SU-DHL-6 (cell line): ENCODE data around the gene KATNAL1.

ENCODE experiments used
- H2AFZ ChIP-seq: fragments of 200-600 bp; sonication (generic); 2 replicates; pipeline ENCODE4 v1.6.1; 2014; ENCODE audit warnings: low read depth, mild to moderate bottlenecking, moderate library complexity, mixed read lengths, antibody characterized with exemption, low read length; ENCODE audit not compliant: severe bottlenecking
- H3F3A ChIP-seq: fragments of 200-600 bp; shearing (Covaris generic); 2 replicates; pipeline ENCODE4 v1.6.0; 2016; ENCODE audit warnings: antibody characterized with exemption, mild to moderate bottlenecking; ENCODE audit not compliant: insufficient read depth
- H3K27ac ChIP-seq: fragments of 200-600 bp; sonication (generic); 2 replicates; pipeline ENCODE4 v1.5.1; 2016; ENCODE audit warnings: low read depth, mild to moderate bottlenecking, low read length, moderate library complexity, mixed read lengths
- H3K27me3 ChIP-seq: fragments of 200-600 bp; sonication (generic), shearing (Covaris generic); 2 replicates; pipeline ENCODE4 v1.6.0; 2014; ENCODE audit warnings: mild to moderate bottlenecking, low read length
- H3K36me3 ChIP-seq: fragments of 200-600 bp; sonication (generic); 2 replicates; pipeline ENCODE4 v1.6.1; 2014; ENCODE audit warnings: mild to moderate bottlenecking, low read length, mixed read lengths
- H3K4me2 ChIP-seq: fragments of 300-600, 200-600 bp; shearing (Covaris generic), sonication (generic); 2 replicates; pipeline ENCODE4 v1.6.0; 2014; ENCODE audit warnings: low read length, low read depth, mild to moderate bottlenecking; ENCODE audit not compliant: poor library complexity, severe bottlenecking
- H3K4me3 ChIP-seq: fragments of 200-600 bp; sonication (generic); 2 replicates; pipeline ENCODE4 v1.5.1; 2014; ENCODE audit warnings: antibody characterized with exemption, low read length, mild to moderate bottlenecking, mixed read lengths; ENCODE audit not compliant: insufficient read depth, poor library complexity, severe bottlenecking
- H3K79me2 ChIP-seq: fragments of 200-600 bp; sonication (generic); 2 replicates; pipeline ENCODE4 v1.6.1; 2014; ENCODE audit warnings: mild to moderate bottlenecking, low read length, moderate library complexity; ENCODE audit not compliant: insufficient read depth
- H3K9ac ChIP-seq: fragments of 200-600 bp; sonication (generic); 2 replicates; pipeline ENCODE4 v1.7.0; 2014; ENCODE audit warnings: mild to moderate bottlenecking, low read length
- H3K9me2 ChIP-seq: fragments of 200-600 bp; sonication (generic); replicated peaks from 2 replicates; pipeline ENCODE4 v1.6.1; 2014; ENCODE audit warnings: low read length; ENCODE audit not compliant: insufficient read depth
- H3K9me3 ChIP-seq: fragments of 200-600 bp; sonication (generic); 2 replicates; pipeline ENCODE4 v1.6.1; 2014; ENCODE audit warnings: low read length, mixed read lengths; ENCODE audit not compliant: insufficient read depth
- H4K20me1 ChIP-seq: fragments of 200-600 bp; sonication (generic); 2 replicates; pipeline ENCODE4 v1.6.1; 2014; ENCODE audit warnings: low read depth, mild to moderate bottlenecking, antibody characterized with exemption, low read length, moderate library complexity, mixed read lengths
- EZH2phosphoT487 ChIP-seq: fragments of 200-600 bp; sonication (generic), shearing (Covaris generic); conservative IDR thresholded peaks from 2 replicates; pipeline ENCODE4 v1.6.1; 2018; ENCODE audit warnings: mild to moderate bottlenecking, antibody characterized with exemption, low read length, moderate library complexity, mixed read lengths
- TF ChIP-seq, protein P1 (sequence below): fragments of 200-600 bp; sonication (generic); IDR thresholded peaks from one replicate; pipeline ENCODE4 v1.5.1; 2017; ENCODE audit warnings: antibody characterized with exemption, mild to moderate bottlenecking, low read length, moderate library complexity; ENCODE audit not compliant: insufficient read depth, poor library complexity, severe bottlenecking

Gene KATNAL1

DNA sequence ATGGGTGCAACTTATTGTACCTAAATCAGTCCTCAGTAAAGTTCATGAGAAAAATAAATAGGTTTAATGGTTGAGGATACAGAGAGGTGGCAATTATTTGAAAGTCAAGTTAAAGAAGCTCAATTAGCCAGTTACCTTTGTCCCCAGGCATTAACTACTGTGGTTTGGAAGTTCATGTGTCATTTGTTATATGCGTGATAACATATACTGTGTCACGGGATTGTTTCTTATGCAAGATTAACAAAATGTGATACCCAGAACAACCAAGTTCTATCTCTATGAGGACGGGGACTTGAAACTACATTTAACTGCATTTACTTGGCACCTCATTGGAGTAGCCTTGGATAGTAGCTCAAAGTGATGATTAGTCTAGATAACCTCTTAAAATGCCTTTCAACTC lies 13.9 kb upstream of the KATNAL1 start:
- Histone ChIP-seq H3F3A (peaks cover 5% of the 10 kb centered on the region; the same call in 1 of the 2 replicates), H3K9me2 (no peaks in the 10 kb centered on the region), H3K79me2 (no peaks in the 10 kb centered on the region), H3K9me3 (no peaks in the 10 kb centered on the region), H4K20me1 (no peaks in the 10 kb centered on the region), H3K27me3 (no peaks in the 10 kb centered on the region), H3K36me3 (no peaks in the 10 kb centered on the region), H3K4me2 (no peak overlapping the region), H2AFZ (no peak overlapping the region), H3K4me3 (no peak overlapping the region), H3K27ac (no peak overlapping the region), H3K9ac (no peak overlapping the region)
- no peak for TF ChIP-seq EZH2phosphoT487
- TF ChIP-seq, protein P1, sequence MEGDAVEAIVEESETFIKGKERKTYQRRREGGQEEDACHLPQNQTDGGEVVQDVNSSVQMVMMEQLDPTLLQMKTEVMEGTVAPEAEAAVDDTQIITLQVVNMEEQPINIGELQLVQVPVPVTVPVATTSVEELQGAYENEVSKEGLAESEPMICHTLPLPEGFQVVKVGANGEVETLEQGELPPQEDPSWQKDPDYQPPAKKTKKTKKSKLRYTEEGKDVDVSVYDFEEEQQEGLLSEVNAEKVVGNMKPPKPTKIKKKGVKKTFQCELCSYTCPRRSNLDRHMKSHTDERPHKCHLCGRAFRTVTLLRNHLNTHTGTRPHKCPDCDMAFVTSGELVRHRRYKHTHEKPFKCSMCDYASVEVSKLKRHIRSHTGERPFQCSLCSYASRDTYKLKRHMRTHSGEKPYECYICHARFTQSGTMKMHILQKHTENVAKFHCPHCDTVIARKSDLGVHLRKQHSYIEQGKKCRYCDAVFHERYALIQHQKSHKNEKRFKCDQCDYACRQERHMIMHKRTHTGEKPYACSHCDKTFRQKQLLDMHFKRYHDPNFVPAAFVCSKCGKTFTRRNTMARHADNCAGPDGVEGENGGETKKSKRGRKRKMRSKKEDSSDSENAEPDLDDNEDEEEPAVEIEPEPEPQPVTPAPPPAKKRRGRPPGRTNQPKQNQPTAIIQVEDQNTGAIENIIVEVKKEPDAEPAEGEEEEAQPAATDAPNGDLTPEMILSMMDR, result no peak

DNA sequence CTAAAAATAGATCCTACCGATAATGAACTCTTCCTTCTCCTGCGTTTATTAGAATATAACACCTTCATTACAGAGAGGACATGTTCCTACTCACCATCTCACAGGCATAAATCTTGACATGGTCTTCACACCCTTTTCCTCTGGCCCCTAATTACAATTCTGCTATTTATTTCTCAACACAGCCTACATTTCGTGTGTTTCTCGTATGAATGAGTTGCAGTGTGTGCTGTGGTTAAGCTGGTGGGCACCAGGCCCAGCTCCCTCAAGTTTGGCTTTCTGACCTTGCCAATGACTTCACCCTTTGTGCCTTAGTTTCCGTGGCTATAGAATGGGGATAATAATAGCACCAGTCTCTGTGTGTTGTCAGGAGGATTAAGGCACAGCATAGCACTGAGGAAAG lies 12.3 kb upstream of the KATNAL1 start:
- no peak overlapping the region for H3K4me3 ChIP-seq
- no peak overlapping the region for H3K9ac ChIP-seq
- H3K27me3 ChIP-seq, result no peaks in the 10 kb centered on the region
- no peak overlapping the region for H3K27ac ChIP-seq
- H2AFZ ChIP-seq, result no peak overlapping the region
- no peaks in the 10 kb centered on the region for H3K9me2 ChIP-seq
- no peaks in the 10 kb centered on the region for H3K36me3 ChIP-seq
- H3F3A ChIP-seq, result no peaks in the 10 kb centered on the region; the same call in 1 of the 2 replicates
- no peaks in the 10 kb centered on the region for H3K79me2 ChIP-seq
- H4K20me1 ChIP-seq, result no peaks in the 10 kb centered on the region
- TF ChIP-seq, protein P1, result no peak
- TF ChIP-seq EZH2phosphoT487, result no peak
- no peak overlapping the region for H3K4me2 ChIP-seq
- H3K9me3 ChIP-seq, result no peaks in the 10 kb centered on the region

DNA sequence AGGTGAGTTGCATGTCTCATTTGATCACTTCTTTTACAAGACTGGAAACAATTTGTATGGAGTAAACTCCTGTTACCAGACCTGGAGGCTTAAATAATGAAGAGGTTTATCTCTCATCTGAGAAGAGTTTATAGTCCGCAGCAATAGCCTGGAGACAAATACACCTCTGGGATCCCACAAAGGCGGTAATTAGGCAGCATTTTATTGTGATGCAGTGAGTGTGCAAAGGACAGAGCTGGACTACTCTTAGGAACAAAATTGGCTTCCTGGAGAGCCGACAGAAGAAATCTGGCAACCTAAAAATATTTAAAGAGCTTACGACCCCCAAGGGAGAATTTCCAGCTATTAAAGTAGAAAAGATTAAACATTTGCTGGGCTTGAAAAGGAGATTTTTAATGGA lies 11.8 kb upstream of the KATNAL1 start:
- H3K79me2 ChIP-seq, result no peaks in the 10 kb centered on the region

More for the DNA sequence above, 11.8 kb upstream of the KATNAL1 start:
- H3K4me3 ChIP-seq, result no peak overlapping the region
- no peak overlapping the region for H3K4me2 ChIP-seq
- TF ChIP-seq, protein P1, result no peak
- no peak for TF ChIP-seq EZH2phosphoT487
- H3K27me3 ChIP-seq, result no peaks in the 10 kb centered on the region
- H3K9ac ChIP-seq, result no peak overlapping the region
- H3F3A ChIP-seq, result no peaks in the 10 kb centered on the region; the same call in 1 of the 2 replicates
- H3K9me3 ChIP-seq, result no peaks in the 10 kb centered on the region
- H3K36me3 ChIP-seq, result no peaks in the 10 kb centered on the region
- H2AFZ ChIP-seq, result no peak overlapping the region
- H3K27ac ChIP-seq, result no peak overlapping the region
- H4K20me1 ChIP-seq, result no peaks in the 10 kb centered on the region
- H3K9me2 ChIP-seq, result no peaks in the 10 kb centered on the region
